Measurements from ENCODE around the gene GABRB2. TPM values are rescaled to one million over a fixed set of nuclear protein-coding genes. Genes with fewer than 3 reads are reported as not detected.

The GABRB2 gene
- total RNA-seq, 1 experiment from 2014 or later: not detected

DNA sequence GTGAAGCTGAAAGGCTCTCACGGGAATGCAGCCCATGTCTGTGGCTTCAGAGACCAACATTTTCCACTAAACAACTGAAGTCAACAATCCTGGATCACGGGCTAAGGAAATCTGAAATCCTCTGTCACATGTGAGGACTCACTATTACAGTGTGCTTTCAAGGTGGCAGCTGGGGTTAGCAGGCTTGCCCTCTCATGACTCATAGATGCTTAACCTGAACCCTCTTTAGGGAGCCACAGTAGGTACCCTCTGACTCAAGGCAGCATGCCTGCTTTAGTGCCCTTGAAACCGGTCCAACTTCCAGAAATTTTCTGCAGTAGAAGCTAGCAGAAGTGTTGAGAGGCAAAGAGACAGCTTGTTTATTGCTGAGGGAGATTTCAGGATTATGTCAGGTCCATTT lies 232.5 kb downstream of the GABRB2 start:
- no TSS peak for BruUV-seq (replicated peaks)
- Mint-ChIP-seq H3K4me1 (ENCODE audit: insufficient read depth, unreplicated experiment) (no peaks in the 10 kb centered on the region), H3K4me3 (ENCODE audit: unreplicated experiment) (no peak overlapping the region), H3K27ac (ENCODE audit: low read depth, unreplicated experiment) (no peak overlapping the region), H3K36me3 (ENCODE audit: insufficient read depth, unreplicated experiment) (no peaks in the 10 kb centered on the region), H3K27me3 (ENCODE audit: insufficient read depth, unreplicated experiment) (peaks cover 28% of the 10 kb centered on the region), H3K9me3 (ENCODE audit: unreplicated experiment) (no peaks in the 10 kb centered on the region)
- intact Hi-C loops (cut with micrococcal nuclease): no loop called here
- ChIA-PET POLR2A (no interaction called here), CTCF (interaction anchor here (0.5 to 1.7 kb wide), 4 partner anchors 29 to 799 kb away, joined by 3 to 6 read pairs (median 3); no protein-coding TSS in a partner anchor)
- peak; percentile 25 for DNase-seq (ENCODE audit: unreplicated experiment)
- TF ChIP-seq, protein P1, sequence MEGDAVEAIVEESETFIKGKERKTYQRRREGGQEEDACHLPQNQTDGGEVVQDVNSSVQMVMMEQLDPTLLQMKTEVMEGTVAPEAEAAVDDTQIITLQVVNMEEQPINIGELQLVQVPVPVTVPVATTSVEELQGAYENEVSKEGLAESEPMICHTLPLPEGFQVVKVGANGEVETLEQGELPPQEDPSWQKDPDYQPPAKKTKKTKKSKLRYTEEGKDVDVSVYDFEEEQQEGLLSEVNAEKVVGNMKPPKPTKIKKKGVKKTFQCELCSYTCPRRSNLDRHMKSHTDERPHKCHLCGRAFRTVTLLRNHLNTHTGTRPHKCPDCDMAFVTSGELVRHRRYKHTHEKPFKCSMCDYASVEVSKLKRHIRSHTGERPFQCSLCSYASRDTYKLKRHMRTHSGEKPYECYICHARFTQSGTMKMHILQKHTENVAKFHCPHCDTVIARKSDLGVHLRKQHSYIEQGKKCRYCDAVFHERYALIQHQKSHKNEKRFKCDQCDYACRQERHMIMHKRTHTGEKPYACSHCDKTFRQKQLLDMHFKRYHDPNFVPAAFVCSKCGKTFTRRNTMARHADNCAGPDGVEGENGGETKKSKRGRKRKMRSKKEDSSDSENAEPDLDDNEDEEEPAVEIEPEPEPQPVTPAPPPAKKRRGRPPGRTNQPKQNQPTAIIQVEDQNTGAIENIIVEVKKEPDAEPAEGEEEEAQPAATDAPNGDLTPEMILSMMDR (IDR thresholded peaks at IDR 0.05; ENCODE audit: unreplicated experiment): no peak

DNA sequence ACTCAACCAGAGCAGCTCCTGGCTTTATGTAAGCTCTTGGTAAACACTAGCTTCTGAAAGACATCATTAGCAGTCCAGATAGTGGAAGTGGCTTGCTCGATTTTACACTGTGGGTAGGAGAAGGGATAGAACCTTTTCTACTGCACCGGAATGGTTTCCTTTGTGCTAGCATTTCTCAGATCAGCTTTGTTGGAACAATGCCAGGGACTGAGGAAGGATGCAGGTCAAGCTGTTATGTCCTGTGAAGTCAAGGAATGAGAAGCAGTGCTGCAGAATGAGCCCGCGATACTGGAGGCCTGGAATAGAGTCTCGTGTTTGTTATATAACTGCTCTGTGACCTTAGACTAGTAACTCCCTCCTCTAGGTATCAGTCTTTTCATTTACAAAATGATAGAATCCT lies 233.6 kb downstream of the GABRB2 start:
- H3K4me3 Mint-ChIP-seq (ENCODE audit: unreplicated experiment): no peak overlapping the region
- no peaks in the 10 kb centered on the region for H3K36me3 Mint-ChIP-seq (ENCODE audit: insufficient read depth, unreplicated experiment)
- H3K9me3 Mint-ChIP-seq (ENCODE audit: unreplicated experiment): peaks cover 8% of the 10 kb centered on the region
- H3K27me3 Mint-ChIP-seq (ENCODE audit: insufficient read depth, unreplicated experiment): peaks cover 17% of the 10 kb centered on the region
- H3K4me1 Mint-ChIP-seq (ENCODE audit: insufficient read depth, unreplicated experiment): no peaks in the 10 kb centered on the region
- ChIA-PET CTCF (interaction anchor here (0.6 to 1.7 kb wide), 5 partner anchors 16 to 1540 kb away, joined by 3 read pairs; no protein-coding TSS in a partner anchor), POLR2A (no interaction called here)
- DNase-seq (ENCODE audit: unreplicated experiment): peak; percentile 15
- no TSS peak for BruUV-seq (replicated peaks)
- intact Hi-C loops (cut with micrococcal nuclease): no loop called here
- TF ChIP-seq, protein P1 (IDR thresholded peaks at IDR 0.05; ENCODE audit: unreplicated experiment): no peak
- no peak overlapping the region for H3K27ac Mint-ChIP-seq (ENCODE audit: low read depth, unreplicated experiment)

DNA sequence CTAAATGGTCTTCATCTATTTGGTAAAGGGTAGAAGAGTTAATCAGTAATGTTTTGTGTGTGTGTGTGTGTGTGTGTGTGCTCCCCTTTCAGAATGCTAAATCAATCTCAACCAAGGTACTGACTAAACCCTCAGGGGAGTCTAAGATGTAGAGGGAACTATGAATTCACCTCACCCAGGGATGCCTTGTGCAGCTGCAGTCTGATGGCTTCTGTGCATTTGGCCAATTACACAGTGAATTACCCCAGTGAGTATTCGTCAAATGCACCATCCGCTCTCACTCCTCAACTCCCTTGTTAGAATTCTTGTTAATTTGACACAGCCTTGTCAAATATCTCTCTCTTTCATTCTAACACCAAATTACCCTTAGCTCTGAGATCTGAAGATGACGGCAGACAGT lies 234.6 kb downstream of the GABRB2 start:
- TF ChIP-seq, protein P1 (IDR thresholded peaks at IDR 0.05; ENCODE audit: unreplicated experiment): no peak
- Mint-ChIP-seq H3K27me3 (ENCODE audit: insufficient read depth, unreplicated experiment) (peaks cover 11% of the 10 kb centered on the region), H3K9me3 (ENCODE audit: unreplicated experiment) (peaks cover 8% of the 10 kb centered on the region), H3K4me1 (ENCODE audit: insufficient read depth, unreplicated experiment) (no peaks in the 10 kb centered on the region), H3K4me3 (ENCODE audit: unreplicated experiment) (no peak overlapping the region), H3K27ac (ENCODE audit: low read depth, unreplicated experiment) (no peak overlapping the region), H3K36me3 (ENCODE audit: insufficient read depth, unreplicated experiment) (no peaks in the 10 kb centered on the region)
- BruUV-seq (replicated peaks): no TSS peak
- ChIA-PET POLR2A (no interaction called here), CTCF (interaction anchor here (0.6 kb wide), 3 partner anchors 15 to 525 kb away, joined by 3 to 5 read pairs (median 4); no protein-coding TSS in a partner anchor)
- intact Hi-C loops (cut with micrococcal nuclease): no loop called here
- DNase-seq (ENCODE audit: unreplicated experiment): no peak

DNA sequence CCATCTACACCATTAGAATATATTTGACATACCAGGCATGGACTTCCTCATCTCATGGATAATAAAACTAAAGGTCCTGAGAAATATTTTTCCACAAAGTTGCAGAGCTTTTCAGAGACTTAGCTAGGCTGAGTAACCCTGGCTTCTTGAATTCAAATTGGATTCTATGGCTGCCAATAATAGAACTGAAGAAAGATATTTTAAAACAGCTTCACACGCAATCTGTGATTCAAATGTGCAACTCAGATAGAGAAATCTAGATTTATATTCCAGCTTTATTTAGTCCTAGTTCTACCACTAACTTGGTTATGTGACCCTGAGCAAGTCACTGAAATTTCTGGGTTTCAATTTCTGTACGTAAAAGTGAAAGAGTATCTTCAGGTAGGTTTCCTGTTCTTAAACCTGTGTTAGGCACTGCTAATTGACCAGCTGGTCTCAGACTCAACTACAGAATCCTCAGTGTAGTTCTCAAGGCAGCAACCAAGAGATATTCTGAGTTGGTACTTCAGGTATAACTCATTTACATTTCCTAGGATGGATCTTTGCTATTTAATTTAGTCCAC lies 235.3 kb downstream of the GABRB2 start:
- ChIA-PET CTCF (interaction anchor here (0.6 kb wide), 3 partner anchors 16 to 201 kb away, joined by 3 to 4 read pairs (median 3); no protein-coding TSS in a partner anchor), POLR2A (no interaction called here)
- Mint-ChIP-seq H3K27ac (ENCODE audit: low read depth, unreplicated experiment) (no peak overlapping the region), H3K4me1 (ENCODE audit: insufficient read depth, unreplicated experiment) (no peaks in the 10 kb centered on the region), H3K9me3 (ENCODE audit: unreplicated experiment) (peaks cover 8% of the 10 kb centered on the region), H3K27me3 (ENCODE audit: insufficient read depth, unreplicated experiment) (peaks cover 3% of the 10 kb centered on the region), H3K4me3 (ENCODE audit: unreplicated experiment) (no peak overlapping the region), H3K36me3 (ENCODE audit: insufficient read depth, unreplicated experiment) (no peaks in the 10 kb centered on the region)
- DNase-seq (ENCODE audit: unreplicated experiment): no peak
- intact Hi-C loops (cut with micrococcal nuclease): no loop called here
- TF ChIP-seq, protein P1 (IDR thresholded peaks at IDR 0.05; ENCODE audit: unreplicated experiment): no peak
- BruUV-seq (replicated peaks): no TSS peak
